Measurements from ENCODE around the gene PCBD2.

The PCBD2 gene

GRCh38 chr5:134963098-134963497 is 58.2 kb downstream of the PCBD2 start:
- TF ChIP-seq POLR2AphosphoS5 (IDR thresholded peaks at IDR 0.05; ENCODE audit: borderline replicate concordance, low read depth, low read length) (no peak), FOXP2 (optimal IDR thresholded peaks at IDR 0.05; ENCODE audit: control extremely low read depth, extremely low read length, insufficient read depth) (no peak), EZH2 (IDR thresholded peaks at IDR 0.05) (no peak)
- H3K27ac ChIP-seq: no peak overlapping the region
- H3K9ac ChIP-seq (ENCODE audit: insufficient read length): no peak overlapping the region
- no peaks in the 10 kb centered on the region for H3K36me3 ChIP-seq (ENCODE audit: insufficient read depth, low read length)
- H3K4me3 ChIP-seq: no peak overlapping the region
- no peaks in the 10 kb centered on the region for H3K9me3 ChIP-seq (ENCODE audit: low read depth, low read length)
- DNase-seq (ENCODE audit: low read depth, low spot score): no peak

GRCh38 chr5:134964359-134965270 is 59.7 kb downstream of the PCBD2 start:
- Histone ChIP-seq H3K9me3 (ENCODE audit: low read depth, low read length) (no peaks in the 10 kb centered on the region), H3K27ac (no peak overlapping the region), H3K36me3 (ENCODE audit: insufficient read depth, low read length) (no peaks in the 10 kb centered on the region), H3K9ac (ENCODE audit: insufficient read length) (no peak overlapping the region), H3K4me3 (no peak overlapping the region)
- TF ChIP-seq POLR2AphosphoS5 (IDR thresholded peaks at IDR 0.05; ENCODE audit: borderline replicate concordance, low read depth, low read length) (no peak), EZH2 (IDR thresholded peaks at IDR 0.05) (no peak), FOXP2 (optimal IDR thresholded peaks at IDR 0.05; ENCODE audit: control extremely low read depth, extremely low read length, insufficient read depth) (no peak)
- no peak for DNase-seq (ENCODE audit: low read depth, low spot score)

DNA sequence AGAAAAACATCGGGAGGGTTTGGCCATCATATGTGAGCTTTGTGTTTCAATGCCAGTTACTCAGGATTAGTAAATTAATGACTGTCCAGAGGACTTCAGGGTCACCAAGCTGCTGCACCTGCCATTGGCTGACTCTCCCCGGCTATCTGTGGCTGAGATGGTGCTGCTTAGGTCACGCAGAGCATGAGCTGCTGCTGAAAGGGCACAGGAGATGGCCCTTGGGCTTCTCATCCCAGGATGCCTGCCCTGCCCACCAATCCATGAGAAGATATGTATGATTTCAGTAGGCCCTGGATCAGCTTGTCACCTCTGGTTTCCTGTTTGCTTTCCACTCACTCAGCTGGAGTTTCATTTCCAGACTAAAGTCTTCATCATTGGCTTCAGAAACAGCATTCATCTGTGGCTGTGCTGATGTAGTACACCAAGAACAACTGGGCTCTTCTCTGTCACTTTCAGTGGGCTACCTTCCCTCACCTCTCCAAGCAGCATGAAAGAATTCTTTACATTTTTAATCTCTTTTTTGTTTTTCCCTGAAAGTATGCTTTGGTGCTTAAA is 60.4 kb downstream of the PCBD2 start:
- no peak overlapping the region for H3K27ac ChIP-seq
- no peak overlapping the region for H3K4me3 ChIP-seq
- H3K9me3 ChIP-seq (ENCODE audit: low read depth, low read length): no peaks in the 10 kb centered on the region
- no peaks in the 10 kb centered on the region for H3K36me3 ChIP-seq (ENCODE audit: insufficient read depth, low read length)
- no peak for DNase-seq (ENCODE audit: low read depth, low spot score)
- no peak for TF ChIP-seq POLR2AphosphoS5 (IDR thresholded peaks at IDR 0.05; ENCODE audit: borderline replicate concordance, low read depth, low read length)
- TF ChIP-seq EZH2 (IDR thresholded peaks at IDR 0.05): no peak
- no peak for TF ChIP-seq FOXP2 (optimal IDR thresholded peaks at IDR 0.05; ENCODE audit: control extremely low read depth, extremely low read length, insufficient read depth)
- no peak overlapping the region for H3K9ac ChIP-seq (ENCODE audit: insufficient read length)

GRCh38 chr5:134967607-134968006 is 62.7 kb downstream of the PCBD2 start, which contains the start of gene CATSPER3:
TSS of gene CATSPER3 (plus strand) at chr5:134967907. CDS start at chr5:134967992, 85 bp downstream.
- TF ChIP-seq EZH2 (IDR thresholded peaks at IDR 0.05) (no peak), FOXP2 (optimal IDR thresholded peaks at IDR 0.05; ENCODE audit: control extremely low read depth, extremely low read length, insufficient read depth) (no peak), POLR2AphosphoS5 (IDR thresholded peaks at IDR 0.05; ENCODE audit: borderline replicate concordance, low read depth, low read length) (no peak)

DNA sequence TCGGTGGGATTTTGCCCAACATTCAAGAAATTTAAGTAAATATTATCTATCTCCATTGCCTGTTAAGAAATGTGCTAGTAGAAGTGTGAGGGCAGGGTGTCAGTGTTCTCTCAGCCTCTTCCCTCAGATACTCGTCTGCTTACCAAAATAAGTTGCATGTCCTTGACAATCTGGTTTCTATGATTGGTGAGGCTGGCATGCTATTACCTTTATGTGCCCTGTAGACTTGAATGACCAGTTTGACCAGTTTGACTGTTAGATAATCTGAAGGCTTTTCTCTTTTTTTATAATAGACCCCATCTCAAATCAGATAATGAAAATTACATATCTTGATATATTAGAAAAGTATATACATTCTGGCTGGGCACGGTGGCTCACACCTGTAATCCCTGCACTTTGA is 63.1 kb downstream of the PCBD2 start:
- no peak overlapping the region for H3K27ac ChIP-seq
- no peak overlapping the region for H3K4me3 ChIP-seq
- no peak for TF ChIP-seq POLR2AphosphoS5 (IDR thresholded peaks at IDR 0.05; ENCODE audit: borderline replicate concordance, low read depth, low read length)
- no peak for TF ChIP-seq EZH2 (IDR thresholded peaks at IDR 0.05)
- no peak for TF ChIP-seq FOXP2 (optimal IDR thresholded peaks at IDR 0.05; ENCODE audit: control extremely low read depth, extremely low read length, insufficient read depth)
- H3K36me3 ChIP-seq (ENCODE audit: insufficient read depth, low read length): no peaks in the 10 kb centered on the region
- H3K9me3 ChIP-seq (ENCODE audit: low read depth, low read length): no peaks in the 10 kb centered on the region
- H3K9ac ChIP-seq (ENCODE audit: insufficient read length): no peak overlapping the region
- DNase-seq (ENCODE audit: low read depth, low spot score): no peak

More at GRCh38 chr5:134967607-134968006, 62.7 kb downstream of the PCBD2 start, which contains the start of gene CATSPER3:
- Histone ChIP-seq H3K27ac (no peak within 1 kb of the TSS), H3K9me3 (ENCODE audit: low read depth, low read length) (no peaks in the 10 kb centered on the region), H3K4me3 (no peak within 1 kb of the TSS), H3K9ac (ENCODE audit: insufficient read length) (no peak within 1 kb of the TSS), H3K36me3 (ENCODE audit: insufficient read depth, low read length) (no peaks in the 10 kb centered on the region)
- no peak for DNase-seq (ENCODE audit: low read depth, low spot score)

- no peak for DNase-seq (ENCODE audit: low read depth, low spot score)
- TF ChIP-seq FOXP2 (optimal IDR thresholded peaks at IDR 0.05; ENCODE audit: control extremely low read depth, extremely low read length, insufficient read depth) (no peak), EZH2 (IDR thresholded peaks at IDR 0.05) (no peak), POLR2AphosphoS5 (IDR thresholded peaks at IDR 0.05; ENCODE audit: borderline replicate concordance, low read depth, low read length) (no peak)
These were observed 64.2 kb downstream of the PCBD2 start for GRCh38 chr5:134969166-134969565.

DNA sequence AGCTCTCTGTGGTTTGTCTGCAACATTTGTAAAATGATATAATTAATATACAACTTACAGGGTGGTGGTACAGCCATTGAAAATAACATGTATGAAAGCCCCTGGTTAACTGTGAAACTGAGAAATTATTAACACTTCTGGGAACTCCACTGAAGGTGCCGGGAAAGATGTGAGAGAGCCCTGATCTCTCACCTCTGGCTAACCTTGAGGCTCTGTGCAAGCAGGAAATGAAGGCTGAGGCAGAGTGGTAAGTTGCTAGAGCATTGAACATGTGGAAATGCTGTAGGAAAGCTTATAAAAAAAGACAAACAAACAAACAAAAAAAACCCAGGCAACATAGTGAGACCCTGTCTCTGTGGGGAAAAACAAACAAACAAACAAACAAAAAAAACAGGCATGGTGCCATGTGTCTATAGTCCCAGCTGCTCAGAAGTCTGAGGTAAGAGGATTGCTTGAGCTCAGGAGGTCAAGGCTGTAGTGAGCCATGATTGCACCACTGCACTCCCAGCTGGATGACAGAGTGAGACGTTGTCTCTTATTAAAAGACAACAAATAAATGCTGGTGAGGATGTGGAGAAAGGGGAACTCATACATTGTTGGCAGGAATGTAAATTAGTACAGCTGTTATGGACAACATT is 70.3 kb downstream of the PCBD2 start:
- Histone ChIP-seq H3K36me3 (ENCODE audit: insufficient read depth, low read length) (no peaks in the 10 kb centered on the region), H3K27ac (no peak overlapping the region), H3K9ac (ENCODE audit: insufficient read length) (no peak overlapping the region), H3K9me3 (ENCODE audit: low read depth, low read length) (no peaks in the 10 kb centered on the region), H3K4me3 (no peak overlapping the region)
- DNase-seq (ENCODE audit: low read depth, low spot score): no peak
- no peak for TF ChIP-seq FOXP2 (optimal IDR thresholded peaks at IDR 0.05; ENCODE audit: control extremely low read depth, extremely low read length, insufficient read depth)
- TF ChIP-seq EZH2 (IDR thresholded peaks at IDR 0.05): no peak
- TF ChIP-seq POLR2AphosphoS5 (IDR thresholded peaks at IDR 0.05; ENCODE audit: borderline replicate concordance, low read depth, low read length): no peak

More at GRCh38 chr5:134969166-134969565, 64.2 kb downstream of the PCBD2 start:
- H3K4me3 ChIP-seq: no peak overlapping the region
- no peaks in the 10 kb centered on the region for H3K9me3 ChIP-seq (ENCODE audit: low read depth, low read length)
- no peaks in the 10 kb centered on the region for H3K36me3 ChIP-seq (ENCODE audit: insufficient read depth, low read length)
- H3K27ac ChIP-seq: no peak overlapping the region
- no peak overlapping the region for H3K9ac ChIP-seq (ENCODE audit: insufficient read length)

DNA sequence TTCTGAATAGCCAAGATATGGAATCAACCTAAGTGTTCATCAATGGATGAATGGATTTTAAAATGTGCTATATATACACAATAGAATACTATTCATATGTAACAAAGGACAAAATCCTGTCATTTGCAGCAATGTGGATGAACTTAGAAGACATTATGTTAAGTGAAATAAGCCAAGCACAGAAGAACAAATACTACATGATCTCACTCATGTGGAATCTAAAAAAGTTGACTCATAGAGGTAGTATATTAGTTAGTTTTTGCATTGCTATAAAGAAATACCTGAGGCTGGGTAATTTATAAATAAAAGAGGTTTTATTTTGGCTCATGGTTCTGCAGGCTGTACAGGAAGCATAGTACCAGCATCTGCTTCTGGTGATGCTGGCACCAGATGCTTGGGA is 70.9 kb downstream of the PCBD2 start:
- Histone ChIP-seq H3K9me3 (ENCODE audit: low read depth, low read length) (0 out of 2 replicates have a peak, but pooled peaks cover 1% of the 10 kb centered on the region), H3K9ac (ENCODE audit: insufficient read length) (no peak overlapping the region), H3K27ac (no peak overlapping the region), H3K36me3 (ENCODE audit: insufficient read depth, low read length) (no peaks in the 10 kb centered on the region), H3K4me3 (no peak overlapping the region)
- no peak for DNase-seq (ENCODE audit: low read depth, low spot score)
- TF ChIP-seq FOXP2 (optimal IDR thresholded peaks at IDR 0.05; ENCODE audit: control extremely low read depth, extremely low read length, insufficient read depth) (no peak), EZH2 (IDR thresholded peaks at IDR 0.05) (no peak), POLR2AphosphoS5 (IDR thresholded peaks at IDR 0.05; ENCODE audit: borderline replicate concordance, low read depth, low read length) (no peak)

Measured in SK-N-MC (cell line).